WI38 (cell line): ENCODE results near the gene ARF1.
"Not testable (repeated sequence)": the region's sequence is repeated elsewhere in the genome, so short reads cannot be mapped to it uniquely, and the experiment has no call there.

Experiments used
- H3K4me3 ChIP-seq: 2 replicates; pipeline ENCODE4 v1.5.1; 2011; ENCODE audit warnings: low read depth, mild to moderate bottlenecking, control low read depth, low read length
- CTCF ChIP-seq: IDR thresholded peaks from 2 replicates; pipeline ENCODE4 v1.5.1; 2012; ENCODE audit warnings: low read depth, mild to moderate bottlenecking, control low read depth, low read length

The ARF1 gene

GRCh38 chr1:228106800-228107054 is 24.2 kb downstream of the ARF1 start:
- H3K4me3 ChIP-seq, result no peak overlapping the region

GRCh38 chr1:228107636-228108035 is 25.1 kb downstream of the ARF1 start:
- H3K4me3 ChIP-seq, result no peak overlapping the region
- TF ChIP-seq CTCF, result no peak

More at GRCh38 chr1:228106800-228107054, 24.2 kb downstream of the ARF1 start:
- no peak for TF ChIP-seq CTCF

- H3K4me3 ChIP-seq, result peak overlapping the region; percentile 96
- no peak for TF ChIP-seq CTCF
These were observed 25.7 kb downstream of the ARF1 start for GRCh38 chr1:228108055-228108690.

- TF ChIP-seq CTCF, result no peak
- peak overlapping the region; percentile 96 for H3K4me3 ChIP-seq
These were observed 26.2 kb downstream of the ARF1 start for GRCh38 chr1:228108742-228109072.

GRCh38 chr1:228109073-228109961 is 26.8 kb downstream of the ARF1 start, which contains the start of gene MRPL55:
Gene MRPL55 (minus strand): TSS chr1:228109299. CDS start chr1:228108260, 1,039 bp downstream.
- peak within 1 kb of the TSS; percentile 96 for H3K4me3 ChIP-seq
- TF ChIP-seq CTCF, result no peak

GRCh38 chr1:228109962-228110488 is 27.5 kb downstream of the ARF1 start:
- peak overlapping the region; percentile 96 for H3K4me3 ChIP-seq
- no peak for TF ChIP-seq CTCF

GRCh38 chr1:228110556-228110955 is 28.0 kb downstream of the ARF1 start:
- H3K4me3 ChIP-seq, result no peak overlapping the region
- no peak for TF ChIP-seq CTCF

- not testable (repeated sequence) for H3K4me3 ChIP-seq
These were observed 28.8 kb downstream of the ARF1 start for GRCh38 chr1:228111315-228111714.
